WTC11 (cell line): ENCODE measurements around the gene SLC17A9. TPM values are rescaled to one million over a fixed set of nuclear protein-coding genes. Genes with fewer than 3 reads are reported as not detected.
A peak's percentile ranks its signal among the peaks of the same experiment; 100 is the strongest.

Experiments used
- ATAC-seq: fragments of 200-7000 bp; cut with Tn5 transposase; 2 replicates; pipeline ENCODE4 v1.10.0; 2021; ENCODE audit warnings: mild to moderate bottlenecking, moderate library complexity
- CTCF ChIA-PET: fragments of 300-600 bp; sonication (Branson Sonifier 250); formaldehyde crosslinking; loops from one replicate; lab custom pipeline; 2021; ENCODE audit warnings: antibody characterized with exemption; lab: Charles Lee
- POLR2A ChIA-PET: fragments of 350-600 bp; sonication (Branson Sonifier 250); formaldehyde crosslinking; loops from one replicate; lab custom pipeline; 2021; ENCODE audit warnings: antibody characterized with exemption; lab: Charles Lee
- DNase-seq: peaks from one replicate; pipeline ENCODE4 v3.0.0; 2021; ENCODE audit warnings: low spot score
- H3K27ac Mint-ChIP-seq: 2 replicates; pipeline ENCODE4 v1.8.0; 2021; ENCODE audit warnings: mixed read lengths
- H3K27me3 Mint-ChIP-seq: 2 replicates; pipeline ENCODE4 v1.8.0; 2021; ENCODE audit warnings: low read depth, mild to moderate bottlenecking, moderate library complexity, mixed read lengths
- H3K36me3 Mint-ChIP-seq: 2 replicates; pipeline ENCODE4 v1.8.0; 2021; ENCODE audit warnings: mixed read lengths
- H3K4me1 Mint-ChIP-seq: 2 replicates; pipeline ENCODE4 v1.8.0; 2022; ENCODE audit warnings: mixed read lengths
- H3K4me3 Mint-ChIP-seq: 2 replicates; pipeline ENCODE4 v1.8.0; 2021; ENCODE audit warnings: mild to moderate bottlenecking, moderate library complexity, mixed read lengths
- H3K9me3 Mint-ChIP-seq: 2 replicates; pipeline ENCODE4 v1.8.0; 2021; ENCODE audit warnings: mixed read lengths
- ATF1 ChIP-seq: sonication (generic); formaldehyde crosslinking; IDR thresholded peaks from 2 replicates; pipeline ENCODE4 v1.8.1; 2023; ENCODE audit warnings: mild to moderate bottlenecking, moderate library complexity, missing genetic modification reagents
- EMX1 ChIP-seq: fragments of 250-450 bp; sonication (Bioruptor Pico); IDR thresholded peaks from 2 replicates; pipeline ENCODE4 v1.8.0; 2021; ENCODE audit warnings: mild to moderate bottlenecking
- ETV6 ChIP-seq: sonication (generic); formaldehyde crosslinking; IDR thresholded peaks from 2 replicates; pipeline ENCODE4 v1.8.1; 2022; ENCODE audit warnings: mild to moderate bottlenecking, missing genetic modification reagents
- KAT7 ChIP-seq: sonication (generic); formaldehyde crosslinking; IDR thresholded peaks from 2 replicates; pipeline ENCODE4 v1.8.1; 2023; ENCODE audit warnings: missing genetic modification reagents, mild to moderate bottlenecking, borderline replicate concordance
- MYBL2 ChIP-seq: sonication (generic); formaldehyde crosslinking; IDR thresholded peaks from 2 replicates; pipeline ENCODE4 v1.8.1; 2023; ENCODE audit warnings: mild to moderate bottlenecking, moderate library complexity, missing genetic modification reagents
- NR1H2 ChIP-seq: sonication (generic); formaldehyde crosslinking; IDR thresholded peaks from 2 replicates; pipeline ENCODE4 v1.9.0; 2021; ENCODE audit warnings: mild to moderate bottlenecking, moderate library complexity, missing genetic modification reagents
- OVOL2 ChIP-seq: fragments of 250-450 bp; sonication (Bioruptor Pico); IDR thresholded peaks from 2 replicates; pipeline ENCODE4 v1.9.0; 2021; ENCODE audit warnings: mild to moderate bottlenecking, borderline replicate concordance
- PRRX2 ChIP-seq: fragments of 250-450 bp; sonication (Bioruptor Pico); IDR thresholded peaks from 2 replicates; pipeline ENCODE4 v1.8.0; 2021; ENCODE audit warnings: mild to moderate bottlenecking
- RELA ChIP-seq: sonication (generic); formaldehyde crosslinking; IDR thresholded peaks from 2 replicates; pipeline ENCODE4 v1.8.1; 2022; ENCODE audit warnings: missing genetic modification reagents, mild to moderate bottlenecking, borderline replicate concordance
- SOX15 ChIP-seq: fragments of 250-450 bp; sonication (Bioruptor Pico); IDR thresholded peaks from 2 replicates; pipeline ENCODE4 v1.9.0; 2021; ENCODE audit warnings: mild to moderate bottlenecking
- SP1 ChIP-seq: sonication (generic); formaldehyde crosslinking; conservative IDR thresholded peaks from 2 replicates; pipeline ENCODE4 v1.8.1; 2022; ENCODE audit warnings: missing genetic modification reagents
- TEAD1 ChIP-seq: sonication (generic); formaldehyde crosslinking; IDR thresholded peaks from 2 replicates; pipeline ENCODE4 v1.8.0; 2022; ENCODE audit warnings: mild to moderate bottlenecking, missing genetic modification reagents
- TP53 ChIP-seq: sonication (generic); formaldehyde crosslinking; IDR thresholded peaks from 2 replicates; pipeline ENCODE4 v1.8.1; 2023; ENCODE audit warnings: mild to moderate bottlenecking, missing genetic modification reagents
- ZNF232 ChIP-seq: sonication (generic); formaldehyde crosslinking; IDR thresholded peaks from 2 replicates; pipeline ENCODE4 v1.8.0; 2022; ENCODE audit warnings: mild to moderate bottlenecking, missing genetic modification reagents
- ZNF263 ChIP-seq: sonication (generic); formaldehyde crosslinking; IDR thresholded peaks from 2 replicates; pipeline ENCODE4 v1.8.1; 2022; ENCODE audit warnings: low read depth, mild to moderate bottlenecking, moderate library complexity, missing genetic modification reagents
- ZNF317 ChIP-seq: sonication (generic); formaldehyde crosslinking; IDR thresholded peaks from 2 replicates; pipeline ENCODE4 v1.8.1; 2023; ENCODE audit warnings: low read depth, mild to moderate bottlenecking, moderate library complexity, missing genetic modification reagents, borderline replicate concordance
- ZNF671 ChIP-seq: fragments of 250-450 bp; sonication (Bioruptor Pico); IDR thresholded peaks from 2 replicates; pipeline ENCODE4 v1.8.0; 2021; ENCODE audit warnings: mild to moderate bottlenecking
- total RNA-seq: library from RNA; stranded (reverse); gene quantifications from 3 replicates; pipeline ENCODE4 v1.2.3, GENCODE V29; 2021
- TF ChIP-seq, protein P1 (sequence below): sonication (generic); formaldehyde crosslinking; IDR thresholded peaks from 2 replicates; pipeline ENCODE4 v1.8.1; 2022; ENCODE audit warnings: low read depth, missing genetic modification reagents, borderline replicate concordance
- TF ChIP-seq, protein P2 (sequence below): sonication (generic); formaldehyde crosslinking; IDR thresholded peaks from 2 replicates; pipeline ENCODE4 v1.8.0; 2022; ENCODE audit warnings: mild to moderate bottlenecking, missing genetic modification reagents
- TF ChIP-seq, protein P3 (sequence below): sonication (generic); formaldehyde crosslinking; IDR thresholded peaks from 2 replicates; pipeline ENCODE4 v1.8.0; 2023; ENCODE audit warnings: missing genetic modification reagents
- TF ChIP-seq, protein P4 (sequence below): fragments of 250-450 bp; sonication (Bioruptor Pico); IDR thresholded peaks from 2 replicates; pipeline ENCODE4 v1.9.0; 2021; ENCODE audit warnings: mild to moderate bottlenecking
- TF ChIP-seq, protein P5 (sequence below): sonication (generic); formaldehyde crosslinking; IDR thresholded peaks from 2 replicates; pipeline ENCODE4 v1.8.1; 2023; ENCODE audit warnings: mild to moderate bottlenecking, missing genetic modification reagents, borderline replicate concordance
- TF ChIP-seq, protein P6 (sequence below): fragments of 250-450 bp; sonication (Bioruptor Pico); IDR thresholded peaks from 2 replicates; pipeline ENCODE4 v1.9.0; 2021; ENCODE audit warnings: mild to moderate bottlenecking

Gene SLC17A9
- total RNA-seq, 1 experiment from 2014 or later, result 41.7 TPM

DNA sequence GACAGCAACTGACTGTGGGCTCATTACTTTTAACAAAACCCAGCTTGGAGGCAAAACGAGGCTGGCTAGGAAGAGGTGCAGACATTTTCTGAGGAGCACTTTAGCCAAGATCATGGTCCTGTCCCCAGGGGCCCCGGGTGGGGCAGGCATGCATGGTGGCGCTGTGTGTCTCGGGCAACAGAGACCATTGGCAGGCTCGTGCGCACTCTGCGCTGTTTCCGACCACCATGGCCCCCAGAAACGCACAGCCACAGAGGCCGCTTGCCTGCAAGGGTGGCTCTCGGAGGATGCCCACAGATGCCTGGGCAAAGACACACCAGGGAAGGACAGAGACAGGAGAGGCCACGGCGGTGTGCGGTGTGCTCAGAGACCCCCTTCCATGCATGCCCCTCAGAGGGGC, 47.5 kb downstream of the SLC17A9 start:
- ATAC-seq (no peak), DNase-seq (no peak)
- POLR2A ChIA-PET, result no interaction called here
- no peaks in the 10 kb centered on the region for H3K9me3 Mint-ChIP-seq
- no peak for TF ChIP-seq ZNF671 (CRISPR knock-in tag)
- no peak for TF ChIP-seq TEAD1 (CRISPR knock-in tag)
- TF ChIP-seq ATF1 (CRISPR knock-in tag), result no peak
- TF ChIP-seq OVOL2 (CRISPR knock-in tag), result no peak
- TF ChIP-seq, protein P1, sequence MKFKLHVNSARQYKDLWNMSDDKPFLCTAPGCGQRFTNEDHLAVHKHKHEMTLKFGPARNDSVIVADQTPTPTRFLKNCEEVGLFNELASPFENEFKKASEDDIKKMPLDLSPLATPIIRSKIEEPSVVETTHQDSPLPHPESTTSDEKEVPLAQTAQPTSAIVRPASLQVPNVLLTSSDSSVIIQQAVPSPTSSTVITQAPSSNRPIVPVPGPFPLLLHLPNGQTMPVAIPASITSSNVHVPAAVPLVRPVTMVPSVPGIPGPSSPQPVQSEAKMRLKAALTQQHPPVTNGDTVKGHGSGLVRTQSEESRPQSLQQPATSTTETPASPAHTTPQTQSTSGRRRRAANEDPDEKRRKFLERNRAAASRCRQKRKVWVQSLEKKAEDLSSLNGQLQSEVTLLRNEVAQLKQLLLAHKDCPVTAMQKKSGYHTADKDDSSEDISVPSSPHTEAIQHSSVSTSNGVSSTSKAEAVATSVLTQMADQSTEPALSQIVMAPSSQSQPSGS, result no peak
- TF ChIP-seq ZNF263 (CRISPR knock-in tag), result no peak
- TF ChIP-seq NR1H2 (CRISPR knock-in tag), result no peak
- no peak overlapping the region for H3K4me3 Mint-ChIP-seq
- H3K4me1 Mint-ChIP-seq, result peaks cover 31% of the 10 kb centered on the region
- H3K27ac Mint-ChIP-seq, result no peak overlapping the region
- peaks cover 68% of the 10 kb centered on the region for H3K27me3 Mint-ChIP-seq
- H3K36me3 Mint-ChIP-seq, result no peaks in the 10 kb centered on the region
- CTCF ChIA-PET, result interaction anchor here (0.7 to 1.8 kb wide), 3 partner anchors 9 to 125 kb away, joined by 3 to 7 read pairs (median 5); no protein-coding TSS in a partner anchor

DNA sequence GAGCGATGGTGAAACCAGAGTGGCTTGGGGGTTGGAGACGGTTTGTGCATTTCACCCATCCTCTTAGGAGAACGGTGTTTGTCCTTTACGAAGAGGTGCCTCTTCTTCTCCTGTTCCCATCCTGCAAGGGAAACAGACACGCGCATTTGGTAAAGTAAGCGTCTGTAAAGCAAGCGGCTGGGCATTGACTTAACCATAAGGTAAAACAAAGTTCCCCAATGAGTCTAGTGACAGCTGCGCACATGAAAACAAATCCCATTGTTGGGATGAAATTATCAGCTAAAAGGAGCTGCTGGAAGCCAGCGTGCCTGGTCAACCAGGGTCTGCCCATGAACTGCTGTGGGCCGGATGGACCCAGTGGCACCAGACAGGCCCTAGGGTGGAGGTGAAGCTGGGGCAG, 48.4 kb downstream of the SLC17A9 start:
- DNase-seq, result no peak
- no peak for ATAC-seq
- H3K9me3 Mint-ChIP-seq, result no peaks in the 10 kb centered on the region
- H3K4me1 Mint-ChIP-seq, result peaks cover 34% of the 10 kb centered on the region
- ChIA-PET CTCF (interaction anchor here (0.8 to 1.5 kb wide), 3 partner anchors 29 to 100 kb away, joined by 3 to 9 read pairs (median 3); no protein-coding TSS in a partner anchor), POLR2A (no interaction called here)
- no peak overlapping the region for H3K4me3 Mint-ChIP-seq
- TF ChIP-seq, protein P2, sequence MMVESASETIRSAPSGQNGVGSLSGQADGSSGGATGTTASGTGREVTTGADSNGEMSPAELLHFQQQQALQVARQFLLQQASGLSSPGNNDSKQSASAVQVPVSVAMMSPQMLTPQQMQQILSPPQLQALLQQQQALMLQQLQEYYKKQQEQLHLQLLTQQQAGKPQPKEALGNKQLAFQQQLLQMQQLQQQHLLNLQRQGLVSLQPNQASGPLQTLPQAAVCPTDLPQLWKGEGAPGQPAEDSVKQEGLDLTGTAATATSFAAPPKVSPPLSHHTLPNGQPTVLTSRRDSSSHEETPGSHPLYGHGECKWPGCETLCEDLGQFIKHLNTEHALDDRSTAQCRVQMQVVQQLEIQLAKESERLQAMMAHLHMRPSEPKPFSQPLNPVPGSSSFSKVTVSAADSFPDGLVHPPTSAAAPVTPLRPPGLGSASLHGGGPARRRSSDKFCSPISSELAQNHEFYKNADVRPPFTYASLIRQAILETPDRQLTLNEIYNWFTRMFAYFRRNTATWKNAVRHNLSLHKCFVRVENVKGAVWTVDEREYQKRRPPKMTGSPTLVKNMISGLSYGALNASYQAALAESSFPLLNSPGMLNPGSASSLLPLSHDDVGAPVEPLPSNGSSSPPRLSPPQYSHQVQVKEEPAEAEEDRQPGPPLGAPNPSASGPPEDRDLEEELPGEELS, result no peak
- no peak for TF ChIP-seq EMX1 (CRISPR knock-in tag)
- TF ChIP-seq SP1 (CRISPR knock-in tag), result no peak
- TF ChIP-seq, protein P3, sequence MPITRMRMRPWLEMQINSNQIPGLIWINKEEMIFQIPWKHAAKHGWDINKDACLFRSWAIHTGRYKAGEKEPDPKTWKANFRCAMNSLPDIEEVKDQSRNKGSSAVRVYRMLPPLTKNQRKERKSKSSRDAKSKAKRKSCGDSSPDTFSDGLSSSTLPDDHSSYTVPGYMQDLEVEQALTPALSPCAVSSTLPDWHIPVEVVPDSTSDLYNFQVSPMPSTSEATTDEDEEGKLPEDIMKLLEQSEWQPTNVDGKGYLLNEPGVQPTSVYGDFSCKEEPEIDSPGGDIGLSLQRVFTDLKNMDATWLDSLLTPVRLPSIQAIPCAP, result no peak
- TF ChIP-seq MYBL2, result no peak
- TF ChIP-seq RELA (CRISPR knock-in tag), result no peak
- no peak for TF ChIP-seq ZNF263 (CRISPR knock-in tag)
- no peak for TF ChIP-seq PRRX2 (CRISPR knock-in tag)
- TF ChIP-seq ETV6 (CRISPR knock-in tag), result no peak
- H3K27ac Mint-ChIP-seq, result 0 out of 2 replicates have a peak overlapping the region, but pooled peaks have one; percentile 65
- no peaks in the 10 kb centered on the region for H3K36me3 Mint-ChIP-seq
- peaks cover 77% of the 10 kb centered on the region for H3K27me3 Mint-ChIP-seq

DNA sequence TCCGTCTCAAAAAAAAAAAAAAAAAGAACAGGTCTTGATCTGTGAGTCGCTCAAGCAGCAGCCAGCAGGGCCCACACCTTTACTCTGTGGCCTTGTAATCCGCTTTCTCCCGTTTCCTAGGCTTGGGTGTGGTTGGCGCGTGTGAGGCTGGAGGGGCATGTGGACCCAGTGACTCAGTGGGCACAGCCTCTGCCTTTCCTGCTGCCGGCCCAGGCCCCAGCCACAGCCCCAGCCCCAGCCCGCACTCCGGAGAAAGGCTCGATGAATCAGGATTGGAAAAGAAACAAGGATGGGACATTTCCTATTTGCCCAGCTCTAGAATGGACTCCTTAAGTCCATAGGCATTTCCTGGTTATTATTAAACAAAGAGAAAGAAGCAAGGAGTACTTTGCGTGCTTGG, 50.0 kb downstream of the SLC17A9 start:
- Mint-ChIP-seq H3K27ac (no peak overlapping the region), H3K9me3 (no peaks in the 10 kb centered on the region), H3K4me1 (peaks cover 34% of the 10 kb centered on the region), H3K36me3 (no peaks in the 10 kb centered on the region), H3K27me3 (peaks cover 89% of the 10 kb centered on the region), H3K4me3 (no peak overlapping the region)
- ChIA-PET POLR2A (interaction anchor here (0.7 kb wide), 1 partner anchor 475 kb away, joined by 5 read pairs; no protein-coding TSS in a partner anchor), CTCF (interaction anchor here (1.6 to 2.3 kb wide), 2 partner anchors 23 to 48 kb away, joined by 5 to 14 read pairs; no protein-coding TSS in a partner anchor)
- DNase-seq (no peak), ATAC-seq (no peak)
- TF ChIP-seq EMX1 (CRISPR knock-in tag) (no peak), KAT7 (no peak), OVOL2 (CRISPR knock-in tag) (no peak), ZNF232 (no peak), ZNF317 (CRISPR knock-in tag) (no peak), TP53 (CRISPR knock-in tag) (no peak), SOX15 (CRISPR knock-in tag) (no peak)
- TF ChIP-seq, protein P4, sequence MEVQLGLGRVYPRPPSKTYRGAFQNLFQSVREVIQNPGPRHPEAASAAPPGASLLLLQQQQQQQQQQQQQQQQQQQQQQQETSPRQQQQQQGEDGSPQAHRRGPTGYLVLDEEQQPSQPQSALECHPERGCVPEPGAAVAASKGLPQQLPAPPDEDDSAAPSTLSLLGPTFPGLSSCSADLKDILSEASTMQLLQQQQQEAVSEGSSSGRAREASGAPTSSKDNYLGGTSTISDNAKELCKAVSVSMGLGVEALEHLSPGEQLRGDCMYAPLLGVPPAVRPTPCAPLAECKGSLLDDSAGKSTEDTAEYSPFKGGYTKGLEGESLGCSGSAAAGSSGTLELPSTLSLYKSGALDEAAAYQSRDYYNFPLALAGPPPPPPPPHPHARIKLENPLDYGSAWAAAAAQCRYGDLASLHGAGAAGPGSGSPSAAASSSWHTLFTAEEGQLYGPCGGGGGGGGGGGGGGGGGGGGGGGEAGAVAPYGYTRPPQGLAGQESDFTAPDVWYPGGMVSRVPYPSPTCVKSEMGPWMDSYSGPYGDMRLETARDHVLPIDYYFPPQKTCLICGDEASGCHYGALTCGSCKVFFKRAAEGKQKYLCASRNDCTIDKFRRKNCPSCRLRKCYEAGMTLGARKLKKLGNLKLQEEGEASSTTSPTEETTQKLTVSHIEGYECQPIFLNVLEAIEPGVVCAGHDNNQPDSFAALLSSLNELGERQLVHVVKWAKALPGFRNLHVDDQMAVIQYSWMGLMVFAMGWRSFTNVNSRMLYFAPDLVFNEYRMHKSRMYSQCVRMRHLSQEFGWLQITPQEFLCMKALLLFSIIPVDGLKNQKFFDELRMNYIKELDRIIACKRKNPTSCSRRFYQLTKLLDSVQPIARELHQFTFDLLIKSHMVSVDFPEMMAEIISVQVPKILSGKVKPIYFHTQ, result no peak
- TF ChIP-seq, protein P5, sequence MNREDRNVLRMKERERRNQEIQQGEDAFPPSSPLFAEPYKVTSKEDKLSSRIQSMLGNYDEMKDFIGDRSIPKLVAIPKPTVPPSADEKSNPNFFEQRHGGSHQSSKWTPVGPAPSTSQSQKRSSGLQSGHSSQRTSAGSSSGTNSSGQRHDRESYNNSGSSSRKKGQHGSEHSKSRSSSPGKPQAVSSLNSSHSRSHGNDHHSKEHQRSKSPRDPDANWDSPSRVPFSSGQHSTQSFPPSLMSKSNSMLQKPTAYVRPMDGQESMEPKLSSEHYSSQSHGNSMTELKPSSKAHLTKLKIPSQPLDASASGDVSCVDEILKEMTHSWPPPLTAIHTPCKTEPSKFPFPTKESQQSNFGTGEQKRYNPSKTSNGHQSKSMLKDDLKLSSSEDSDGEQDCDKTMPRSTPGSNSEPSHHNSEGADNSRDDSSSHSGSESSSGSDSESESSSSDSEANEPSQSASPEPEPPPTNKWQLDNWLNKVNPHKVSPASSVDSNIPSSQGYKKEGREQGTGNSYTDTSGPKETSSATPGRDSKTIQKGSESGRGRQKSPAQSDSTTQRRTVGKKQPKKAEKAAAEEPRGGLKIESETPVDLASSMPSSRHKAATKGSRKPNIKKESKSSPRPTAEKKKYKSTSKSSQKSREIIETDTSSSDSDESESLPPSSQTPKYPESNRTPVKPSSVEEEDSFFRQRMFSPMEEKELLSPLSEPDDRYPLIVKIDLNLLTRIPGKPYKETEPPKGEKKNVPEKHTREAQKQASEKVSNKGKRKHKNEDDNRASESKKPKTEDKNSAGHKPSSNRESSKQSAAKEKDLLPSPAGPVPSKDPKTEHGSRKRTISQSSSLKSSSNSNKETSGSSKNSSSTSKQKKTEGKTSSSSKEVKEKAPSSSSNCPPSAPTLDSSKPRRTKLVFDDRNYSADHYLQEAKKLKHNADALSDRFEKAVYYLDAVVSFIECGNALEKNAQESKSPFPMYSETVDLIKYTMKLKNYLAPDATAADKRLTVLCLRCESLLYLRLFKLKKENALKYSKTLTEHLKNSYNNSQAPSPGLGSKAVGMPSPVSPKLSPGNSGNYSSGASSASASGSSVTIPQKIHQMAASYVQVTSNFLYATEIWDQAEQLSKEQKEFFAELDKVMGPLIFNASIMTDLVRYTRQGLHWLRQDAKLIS (CRISPR knock-in tag), result no peak
- TF ChIP-seq, protein P6, sequence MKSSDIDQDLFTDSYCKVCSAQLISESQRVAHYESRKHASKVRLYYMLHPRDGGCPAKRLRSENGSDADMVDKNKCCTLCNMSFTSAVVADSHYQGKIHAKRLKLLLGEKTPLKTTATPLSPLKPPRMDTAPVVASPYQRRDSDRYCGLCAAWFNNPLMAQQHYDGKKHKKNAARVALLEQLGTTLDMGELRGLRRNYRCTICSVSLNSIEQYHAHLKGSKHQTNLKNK, result no peak
